Osteoblast (primary cell): ENCODE data around the gene HCN3. TPM values are rescaled to one million over a fixed set of nuclear protein-coding genes. Genes with fewer than 3 reads are reported as not detected.
A peak's percentile ranks its signal among the peaks of the same experiment; 100 is the strongest.

Source experiments
- DNase-seq: peaks from one replicate; pipeline ENCODE4 v3.0.0; 2011; ENCODE audit warnings: low spot score, mixed read lengths; ENCODE audit not compliant: insufficient read length; ENCODE audit errors: missing footprints
- H2AFZ ChIP-seq: 2 replicates; pipeline ENCODE4 v1.6.0; 2011; ENCODE audit warnings: mild to moderate bottlenecking, low read length
- H3K27ac ChIP-seq: 2 replicates; pipeline ENCODE4 v1.5.1; 2011; ENCODE audit warnings: mild to moderate bottlenecking, low read depth, low read length, moderate library complexity
- H3K27me3 ChIP-seq: 2 replicates; pipeline ENCODE4 v1.6.0; 2012; ENCODE audit warnings: mild to moderate bottlenecking, control low read depth, inconsistent platforms, low read length, moderate library complexity; ENCODE audit not compliant: insufficient read depth
- H3K36me3 ChIP-seq: 2 replicates; pipeline ENCODE4 v1.5.1; 2011; ENCODE audit warnings: mild to moderate bottlenecking, low read length, control low read depth, moderate library complexity; ENCODE audit not compliant: insufficient read depth
- H3K4me1 ChIP-seq: 2 replicates; pipeline ENCODE4 v1.5.1; 2011; ENCODE audit warnings: mild to moderate bottlenecking, low read length, control low read depth, moderate library complexity; ENCODE audit not compliant: insufficient read depth
- H3K4me2 ChIP-seq: 2 replicates; pipeline ENCODE4 v1.6.0; 2011; ENCODE audit warnings: mild to moderate bottlenecking, low read length; ENCODE audit not compliant: insufficient read depth
- H3K4me3 ChIP-seq: fragments of 200-600 bp; sonication (generic); 3 replicates; pipeline ENCODE4 v1.5.1; 2012; ENCODE audit warnings: mild to moderate bottlenecking, low read length, inconsistent platforms; ENCODE audit not compliant: insufficient read depth
- H3K79me2 ChIP-seq: 2 replicates; pipeline ENCODE4 v1.6.0; 2012; ENCODE audit warnings: mild to moderate bottlenecking, low read length, control low read depth, inconsistent platforms; ENCODE audit not compliant: insufficient read depth
- H3K9me3 ChIP-seq: 2 replicates; pipeline ENCODE4 v1.5.1; 2011; ENCODE audit warnings: low read depth, low read length, control low read depth
- H4K20me1 ChIP-seq: 2 replicates; pipeline ENCODE4 v1.6.0; 2012; ENCODE audit warnings: mild to moderate bottlenecking, low read length, control low read depth; ENCODE audit not compliant: insufficient read depth
- total RNA-seq: library from RNA; depleted of rRNA; stranded (reverse); fragments of >200 nt; gene quantifications from 2 replicates; pipeline ENCODE4 v1.2.3, GENCODE V29; 2012
- TF ChIP-seq, protein P1 (sequence below): IDR thresholded peaks from 2 replicates; pipeline ENCODE4 v1.5.1; 2011; ENCODE audit warnings: mild to moderate bottlenecking, low read depth, low read length, moderate library complexity; ENCODE audit errors: extremely low read depth

HCN3 gene
- total RNA-seq, 1 donor: 2.5 TPM

- Histone ChIP-seq H3K4me2 (no peak overlapping the region), H3K4me1 (peaks cover 18% of the 10 kb centered on the region), H2AFZ (no peak overlapping the region), H4K20me1 (no peaks in the 10 kb centered on the region), H3K79me2 (peaks cover 12% of the 10 kb centered on the region), H3K4me3 (no peak overlapping the region), H3K27ac (no peak overlapping the region), H3K36me3 (peaks cover 15% of the 10 kb centered on the region), H3K27me3 (no peaks in the 10 kb centered on the region), H3K9me3 (no peaks in the 10 kb centered on the region)
- TF ChIP-seq, protein P1, sequence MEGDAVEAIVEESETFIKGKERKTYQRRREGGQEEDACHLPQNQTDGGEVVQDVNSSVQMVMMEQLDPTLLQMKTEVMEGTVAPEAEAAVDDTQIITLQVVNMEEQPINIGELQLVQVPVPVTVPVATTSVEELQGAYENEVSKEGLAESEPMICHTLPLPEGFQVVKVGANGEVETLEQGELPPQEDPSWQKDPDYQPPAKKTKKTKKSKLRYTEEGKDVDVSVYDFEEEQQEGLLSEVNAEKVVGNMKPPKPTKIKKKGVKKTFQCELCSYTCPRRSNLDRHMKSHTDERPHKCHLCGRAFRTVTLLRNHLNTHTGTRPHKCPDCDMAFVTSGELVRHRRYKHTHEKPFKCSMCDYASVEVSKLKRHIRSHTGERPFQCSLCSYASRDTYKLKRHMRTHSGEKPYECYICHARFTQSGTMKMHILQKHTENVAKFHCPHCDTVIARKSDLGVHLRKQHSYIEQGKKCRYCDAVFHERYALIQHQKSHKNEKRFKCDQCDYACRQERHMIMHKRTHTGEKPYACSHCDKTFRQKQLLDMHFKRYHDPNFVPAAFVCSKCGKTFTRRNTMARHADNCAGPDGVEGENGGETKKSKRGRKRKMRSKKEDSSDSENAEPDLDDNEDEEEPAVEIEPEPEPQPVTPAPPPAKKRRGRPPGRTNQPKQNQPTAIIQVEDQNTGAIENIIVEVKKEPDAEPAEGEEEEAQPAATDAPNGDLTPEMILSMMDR: no peak
- DNase-seq: no peak
Observed at GRCh38 chr1:155236451-155236850, 40.8 kb upstream of the HCN3 start.

DNA sequence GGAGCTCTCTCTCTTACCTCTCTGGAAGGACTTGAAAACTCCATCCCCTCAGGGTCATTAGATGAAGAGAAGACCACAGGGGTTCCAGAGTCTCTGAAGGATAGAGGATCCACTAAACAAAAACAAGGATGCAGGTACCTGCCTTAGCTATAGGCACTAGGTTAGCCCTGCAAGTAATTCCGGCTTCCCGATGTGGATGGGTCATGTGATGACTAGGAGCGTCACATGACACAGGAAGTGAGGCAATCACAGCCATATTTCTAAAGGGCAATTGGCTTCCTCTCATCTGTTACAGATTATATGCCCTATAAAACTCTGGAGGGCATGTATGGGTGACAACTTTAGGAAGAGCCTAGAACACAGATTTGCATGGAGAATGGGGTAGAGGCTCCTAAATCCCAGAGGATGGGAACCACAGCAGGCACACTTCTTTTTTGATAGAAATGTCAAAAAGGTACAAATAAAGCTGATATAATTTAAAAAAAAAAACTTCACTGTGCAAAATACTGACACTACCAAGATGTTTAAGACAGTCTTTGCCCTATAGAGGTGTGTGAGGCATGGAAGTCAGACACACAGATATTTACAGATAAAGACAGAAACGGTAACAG is 36.1 kb upstream of the HCN3 start:
- peaks cover 33% of the 10 kb centered on the region for H3K79me2 ChIP-seq
- no peaks in the 10 kb centered on the region for H4K20me1 ChIP-seq
- peak overlapping the region; percentile 11 for H3K27ac ChIP-seq
- peak overlapping the region; percentile 58 for H2AFZ ChIP-seq
- TF ChIP-seq, protein P1: no peak
- no peaks in the 10 kb centered on the region for H3K27me3 ChIP-seq
- peaks cover 23% of the 10 kb centered on the region for H3K4me1 ChIP-seq
- DNase-seq: peak; percentile 92
- no peaks in the 10 kb centered on the region for H3K9me3 ChIP-seq
- peaks cover 15% of the 10 kb centered on the region for H3K36me3 ChIP-seq
- peak overlapping the region; percentile 63 for H3K4me3 ChIP-seq
- H3K4me2 ChIP-seq: peak overlapping the region; percentile 74

GRCh38 chr1:155241841-155242264 is 35.4 kb upstream of the HCN3 start:
- H3K27ac ChIP-seq: peak overlapping the region; percentile 11
- peak overlapping the region; percentile 74 for H3K4me2 ChIP-seq
- no peaks in the 10 kb centered on the region for H3K9me3 ChIP-seq
- H2AFZ ChIP-seq: peak overlapping the region; percentile 58
- TF ChIP-seq, protein P1: no peak
- H3K36me3 ChIP-seq: peaks cover 8% of the 10 kb centered on the region
- H3K4me1 ChIP-seq: peaks cover 23% of the 10 kb centered on the region
- peaks cover 33% of the 10 kb centered on the region for H3K79me2 ChIP-seq
- no peaks in the 10 kb centered on the region for H3K27me3 ChIP-seq
- no peaks in the 10 kb centered on the region for H4K20me1 ChIP-seq
- no peak for DNase-seq
- H3K4me3 ChIP-seq: no peak overlapping the region

GRCh38 chr1:155242805-155243358 is 34.4 kb upstream of the HCN3 start:
- no peak for DNase-seq

More at GRCh38 chr1:155242805-155243358, 34.4 kb upstream of the HCN3 start:
- H3K36me3 ChIP-seq: peaks cover 13% of the 10 kb centered on the region
- H3K9me3 ChIP-seq: no peaks in the 10 kb centered on the region
- H3K27me3 ChIP-seq: no peaks in the 10 kb centered on the region
- peak overlapping the region; percentile 93 for H3K4me2 ChIP-seq
- H3K4me3 ChIP-seq: peak overlapping the region; percentile 75
- H3K4me1 ChIP-seq: peaks cover 23% of the 10 kb centered on the region
- H3K27ac ChIP-seq: peak overlapping the region; percentile 75
- TF ChIP-seq, protein P1: no peak
- H3K79me2 ChIP-seq: peaks cover 33% of the 10 kb centered on the region
- no peak overlapping the region for H2AFZ ChIP-seq
- H4K20me1 ChIP-seq: no peaks in the 10 kb centered on the region
